H9 (cell line): ENCODE data around the gene VRK3. TPM values are rescaled to one million over a fixed set of nuclear protein-coding genes. Genes with fewer than 3 reads are reported as not detected.

ENCODE experiments used
- DNase-seq: peaks from one replicate; pipeline ENCODE4 v3.0.0-alpha.2; 2017
- H2AFZ ChIP-seq: one replicate; pipeline ENCODE4 v1.6.1; 2013; ENCODE audit warnings: mild to moderate bottlenecking, low read length, control low read depth, moderate library complexity
- H2AK5ac ChIP-seq: 2 replicates; pipeline ENCODE4 v1.6.1; 2013; ENCODE audit warnings: low read length, control low read depth, mixed read lengths; ENCODE audit not compliant: insufficient read length
- H2BK120ac ChIP-seq: one replicate; pipeline ENCODE4 v1.6.1; 2013; ENCODE audit warnings: low read depth, mild to moderate bottlenecking, low read length, control low read depth, inconsistent platforms; ENCODE audit not compliant: poor library complexity, severe bottlenecking
- H2BK12ac ChIP-seq: 2 replicates; pipeline ENCODE4 v1.6.1; 2013; ENCODE audit warnings: low read length, control low read depth, mixed read lengths, low read depth; ENCODE audit not compliant: insufficient read length
- H2BK15ac ChIP-seq: 2 replicates; pipeline ENCODE4 v1.6.1; 2013; ENCODE audit warnings: low read depth, low read length, control low read depth
- H2BK20ac ChIP-seq: one replicate; pipeline ENCODE4 v1.6.1; 2013; ENCODE audit warnings: low read depth, mild to moderate bottlenecking, low read length, control low read depth, inconsistent platforms; ENCODE audit not compliant: poor library complexity, severe bottlenecking
- H2BK5ac ChIP-seq: 2 replicates; pipeline ENCODE4 v1.6.1; 2013; ENCODE audit warnings: low read length, control low read depth, mixed read lengths; ENCODE audit not compliant: insufficient read length
- H3K14ac ChIP-seq: 2 replicates; pipeline ENCODE4 v1.6.1; 2013; ENCODE audit warnings: low read length, control low read depth; ENCODE audit not compliant: insufficient read depth
- H3K18ac ChIP-seq: 2 replicates; pipeline ENCODE4 v1.6.1; 2013; ENCODE audit warnings: low read depth, mild to moderate bottlenecking, mixed read lengths, low read length, control low read depth; ENCODE audit not compliant: insufficient read length
- H3K23ac ChIP-seq: 2 replicates; pipeline ENCODE4 v1.6.1; 2013; ENCODE audit warnings: low read length, control low read depth, mixed read lengths, low read depth; ENCODE audit not compliant: insufficient read length
- H3K23me2 ChIP-seq: 2 replicates; pipeline ENCODE4 v1.6.1; 2013; ENCODE audit warnings: low read depth, mild to moderate bottlenecking, mixed read lengths, low read length, control low read depth; ENCODE audit not compliant: insufficient read length, poor library complexity, severe bottlenecking
- H3K27ac ChIP-seq: 2 replicates; pipeline ENCODE4 v1.5.1; 2013; ENCODE audit warnings: low read length, control low read depth, mixed read lengths, low read depth; ENCODE audit not compliant: insufficient read length
- H3K27me3 ChIP-seq: 2 replicates; pipeline ENCODE4 v1.6.1; 2013; ENCODE audit warnings: low read length, control low read depth, inconsistent platforms; ENCODE audit not compliant: insufficient read depth
- H3K4ac ChIP-seq: 2 replicates; pipeline ENCODE4 v1.6.1; 2013; ENCODE audit warnings: low read depth, mild to moderate bottlenecking, control low read depth, inconsistent platforms, low read length, moderate library complexity
- H3K4me1 ChIP-seq: 2 replicates; pipeline ENCODE4 v1.6.1; 2013; ENCODE audit warnings: low read length, control low read depth, inconsistent platforms; ENCODE audit not compliant: insufficient read depth
- H3K4me2 ChIP-seq: 2 replicates; pipeline ENCODE4 v1.6.1; 2013; ENCODE audit warnings: low read length, control low read depth, mixed read lengths; ENCODE audit not compliant: insufficient read length, insufficient read depth
- H3K56ac ChIP-seq: 2 replicates; pipeline ENCODE4 v1.6.1; 2013; ENCODE audit warnings: low read depth, mild to moderate bottlenecking, mixed read lengths, low read length, control low read depth; ENCODE audit not compliant: insufficient read length
- H3K79me1 ChIP-seq: 2 replicates; pipeline ENCODE4 v1.6.1; 2013; ENCODE audit warnings: low read depth, mild to moderate bottlenecking, moderate library complexity, low read length, control low read depth, inconsistent platforms; ENCODE audit not compliant: insufficient read depth, poor library complexity, severe bottlenecking
- H3K79me2 ChIP-seq: 2 replicates; pipeline ENCODE4 v1.6.1; 2013; ENCODE audit warnings: low read length, control low read depth, inconsistent platforms; ENCODE audit not compliant: insufficient read depth
- H3K9ac ChIP-seq: 2 replicates; pipeline ENCODE4 v1.6.1; 2013; ENCODE audit warnings: low read length, control low read depth, mixed read lengths; ENCODE audit not compliant: insufficient read length; ENCODE audit errors: extremely low read depth
- H3K9me3 ChIP-seq: one replicate; pipeline ENCODE4 v1.6.1; 2013; ENCODE audit warnings: low read depth, low read length, inconsistent platforms; ENCODE audit not compliant: control insufficient read depth
- H3T11ph ChIP-seq: one replicate; pipeline ENCODE4 v1.6.1; 2013; ENCODE audit warnings: mild to moderate bottlenecking, low read length, control low read depth, inconsistent platforms
- H4K20me1 ChIP-seq: one replicate; pipeline ENCODE4 v1.6.1; 2013; ENCODE audit not compliant: control insufficient read depth, insufficient read length, insufficient read depth
- H4K5ac ChIP-seq: 2 replicates; pipeline ENCODE4 v1.6.1; 2013; ENCODE audit warnings: low read depth, mild to moderate bottlenecking, mixed read lengths, low read length, control low read depth; ENCODE audit not compliant: insufficient read length
- H4K8ac ChIP-seq: replicated peaks from 2 replicates; pipeline ENCODE4 v1.6.1; 2013; ENCODE audit warnings: low read length, control low read depth, mixed read lengths, low read depth; ENCODE audit not compliant: insufficient read length
- H4K91ac ChIP-seq: 2 replicates; pipeline ENCODE4 v1.6.1; 2013; ENCODE audit warnings: low read depth, mild to moderate bottlenecking, moderate library complexity, mixed read lengths, low read length, control low read depth; ENCODE audit not compliant: insufficient read length
- H3K27ac Mint-ChIP-seq, 3 experiments: 2 replicates in 2 of 3; 3 replicates in 1 of 3; pipeline ENCODE4 v1.8.0; 2020 to 2021; ENCODE audit warnings: mixed read lengths in 3 of 3, mild to moderate bottlenecking in 1 of 3, moderate library complexity in 1 of 3
- H3K27me3 Mint-ChIP-seq: 2 replicates; pipeline ENCODE4 v1.8.0; 2021; ENCODE audit warnings: low read depth, mild to moderate bottlenecking, moderate library complexity, mixed read lengths
- H3K36me3 Mint-ChIP-seq, 3 experiments: 2 replicates in 2 of 3; 3 replicates in 1 of 3; pipeline ENCODE4 v1.8.0; 2020 to 2021; ENCODE audit warnings: low read depth in 3 of 3, mixed read lengths in 3 of 3; ENCODE audit not compliant: insufficient read depth in 1 of 3
- H3K4me1 Mint-ChIP-seq, 2 experiments: 2 replicates each; pipeline ENCODE4 v1.8.0; 2020; ENCODE audit warnings: mixed read lengths in 2 of 2
- H3K4me3 Mint-ChIP-seq, 2 experiments: 2 replicates in 1 of 2; 3 replicates in 1 of 2; pipeline ENCODE4 v1.8.0; 2020 to 2021; ENCODE audit warnings: mild to moderate bottlenecking in 2 of 2, mixed read lengths in 2 of 2, moderate library complexity in 1 of 2
- H3K9me3 Mint-ChIP-seq, 2 experiments: 2 replicates in 1 of 2; 3 replicates in 1 of 2; pipeline ENCODE4 v1.8.0; 2020; ENCODE audit warnings: mild to moderate bottlenecking in 2 of 2, mixed read lengths in 2 of 2, moderate library complexity in 1 of 2
- CTCF ChIP-seq: fragments of 200-600 bp; sonication (generic); conservative IDR thresholded peaks from 3 replicates; pipeline ENCODE4 v1.8.0; 2021; ENCODE audit warnings: antibody characterized with exemption, mild to moderate bottlenecking
- WGBS: extraction: QIAGEN DNeasy Blood & Tissue Kit; methylation state at CpG from one replicate; pipeline ENCODE4 v1.1.7; 2013; ENCODE audit warnings: missing lambda C conversion rate, low lambda C conversion rate, mixed read lengths; ENCODE audit not compliant: insufficient read length; ENCODE audit errors: extremely low coverage; 5-methylcytosine and 5-hydroxymethylcytosine counted together
- total RNA-seq: library from RNA; stranded (reverse); gene quantifications from 2 replicates; pipeline ENCODE4 v1.2.1, GENCODE V29; 2021

VRK3 gene
- total RNA-seq, 1 experiment from 2014 or later, result 33.5 TPM

- H3K23me2 ChIP-seq, result peaks cover 10% of the 10 kb centered on the region
- no peak overlapping the region for H2AK5ac ChIP-seq
- DNase-seq, result no peak
- H3K4ac ChIP-seq, result no peak overlapping the region
- peaks cover 19 to 37% (median 19%) of the 10 kb centered on the region in 3 experiments for H3K36me3 Mint-ChIP-seq
- no peak for TF ChIP-seq CTCF
- H2BK12ac ChIP-seq, result no peak overlapping the region
- H3K9me3 Mint-ChIP-seq, result peaks cover 0 to 4% of the 10 kb centered on the region in 2 experiments; a peak in 3 of 5 replicates
- H2BK20ac ChIP-seq, result no peak overlapping the region
- no peak overlapping the region for H3K18ac ChIP-seq
- no peaks in the 10 kb centered on the region for H3K27me3 ChIP-seq
- H3K23ac ChIP-seq, result no peak overlapping the region
- H3K79me2 ChIP-seq, result peaks cover 13% of the 10 kb centered on the region; the same call in 1 of the 2 replicates
- H3K27me3 Mint-ChIP-seq, result peaks cover 8% of the 10 kb centered on the region
- H4K20me1 ChIP-seq, result peaks cover 2% of the 10 kb centered on the region
- no peak overlapping the region for H3K56ac ChIP-seq
- peak overlapping the region in 1 of 2 experiments; percentile 7; a peak in 1 of 5 replicates for H3K4me3 Mint-ChIP-seq
- H2AFZ ChIP-seq, result no peak overlapping the region
- H3K9ac ChIP-seq, result no peak overlapping the region
- H4K91ac ChIP-seq, result no peak overlapping the region
- H4K5ac ChIP-seq, result no peak overlapping the region
- no peak overlapping the region for H2BK120ac ChIP-seq
- H2BK5ac ChIP-seq, result no peak overlapping the region
- no peaks in the 10 kb centered on the region for H3K9me3 ChIP-seq
- no CpG with 5 or more reads among the region's 5 CpGs for WGBS
- H2BK15ac ChIP-seq, result no peak overlapping the region
- no peaks in the 10 kb centered on the region for H3K79me1 ChIP-seq
- H3K4me1 ChIP-seq, result no peaks in the 10 kb centered on the region; the same call in 1 of the 2 replicates
- H3K27ac ChIP-seq, result no peak overlapping the region
- H3K27ac Mint-ChIP-seq, result no peak overlapping the region
- no peak overlapping the region for H3T11ph ChIP-seq
- H4K8ac ChIP-seq, result no peak overlapping the region
- H3K4me2 ChIP-seq, result no peak overlapping the region
- H3K4me1 Mint-ChIP-seq, result peaks cover 15 to 28% of the 10 kb centered on the region in 2 experiments
- H3K14ac ChIP-seq, result no peak overlapping the region
Observed at GRCh38 chr19:49932041-49932451, 93.1 kb downstream of the VRK3 start.
